Fibroblast of villous mesenchyme (primary cell): Measurements from ENCODE around the gene POU2F2. TPM values are rescaled to one million over a fixed set of nuclear protein-coding genes. Genes with fewer than 3 reads are reported as not detected.

Experiments used
- DNase-seq: peaks from one replicate; pipeline ENCODE4 v3.0.0-alpha.2; 2010; ENCODE audit warnings: low read depth
- H3K4me3 ChIP-seq: 2 replicates; pipeline ENCODE4 v1.5.1; 2011; ENCODE audit warnings: low read depth, mild to moderate bottlenecking, low read length
- CTCF ChIP-seq: IDR thresholded peaks from 2 replicates; pipeline ENCODE4 v1.5.1; 2012; ENCODE audit warnings: low read depth, mild to moderate bottlenecking, low read length; ENCODE audit not compliant: insufficient read depth
- small RNA-seq: library from RNA; depleted of rRNA; stranded (forward); fragments of <200 nt; gene quantifications from one replicate; pipeline ENCODE3, GENCODE V24; 2012
- total RNA-seq: library from RNA; depleted of rRNA; stranded (reverse); fragments of >200 nt; gene quantifications from 2 replicates; pipeline ENCODE4 v1.2.3, GENCODE V29; 2012

Gene POU2F2
- total RNA-seq, 1 donor = 1.3 TPM

- DNase-seq = no peak
- H3K4me3 ChIP-seq = no peak overlapping the region
- TF ChIP-seq CTCF = no peak
Measured at GRCh38 chr19:42040031-42040430, 92.2 kb downstream of the POU2F2 start.

- no peak for TF ChIP-seq CTCF
- no peak overlapping the region for H3K4me3 ChIP-seq
- no peak for DNase-seq
Measured at GRCh38 chr19:42038666-42039065, 93.6 kb downstream of the POU2F2 start.

- TF ChIP-seq CTCF = no peak
- DNase-seq = no peak
- H3K4me3 ChIP-seq = no peak overlapping the region
Measured at GRCh38 chr19:42037649-42038048, 94.6 kb downstream of the POU2F2 start.

Small RNAs within 50 kb of the gene (small RNA-seq; reads per million reads assigned to genes)
- not detected for gene MIR4323

Other genes with a start within 250 kb of the POU2F2 start
- 35.0 and 38.3 TPM in 2 replicates for gene ARHGEF1, start 249.3 kb downstream of the POU2F2 start, total RNA-seq
- under 0.01 TPM in 1 of 2 replicates, not detected in the other for gene ERFL, start 204.0 kb downstream of the POU2F2 start, total RNA-seq
- gene RABAC1, start 173.1 kb downstream of the POU2F2 start, total RNA-seq = 105 and 173 TPM in 2 replicates
- not detected in 2 replicates for gene ATP1A3, start 138.2 kb downstream of the POU2F2 start, total RNA-seq
- gene GRIK5, start 62.2 kb downstream of the POU2F2 start, total RNA-seq = not detected in 2 replicates
- gene ZNF574, start 56.3 kb downstream of the POU2F2 start, total RNA-seq = 13.5 and 19.0 TPM in 2 replicates
- gene DEDD2, start 85.2 kb upstream of the POU2F2 start, total RNA-seq = 14.8 and 15.1 TPM in 2 replicates
- gene ZNF526, start 87.9 kb upstream of the POU2F2 start, total RNA-seq = 14.8 and 20.3 TPM in 2 replicates
- 16.8 and 21.2 TPM in 2 replicates for gene GSK3A, start 110.2 kb upstream of the POU2F2 start, total RNA-seq
- 27.6 and 32.5 TPM in 2 replicates for gene ERF, start 122.7 kb upstream of the POU2F2 start, total RNA-seq
- gene CIC, start 136.8 kb upstream of the POU2F2 start, total RNA-seq = 23.7 and 26.7 TPM in 2 replicates
- gene PRR19, start 169.7 kb upstream of the POU2F2 start, total RNA-seq = 0.64 and 0.86 TPM in 2 replicates
- 28.5 and 48.0 TPM in 2 replicates for gene PAFAH1B3, start 170.2 kb upstream of the POU2F2 start, total RNA-seq
- gene TMEM145, start 180.9 kb upstream of the POU2F2 start, total RNA-seq = not detected in 2 replicates
- 21.2 and 22.2 TPM in 2 replicates for gene MEGF8, start 193.2 kb upstream of the POU2F2 start, total RNA-seq